ENCODE measurements around the gene ADGRL3. TPM values are rescaled to one million over a fixed set of nuclear protein-coding genes. Genes with fewer than 3 reads are reported as not detected.
"Not testable (repeated sequence)": the region's sequence is repeated elsewhere in the genome, so short reads cannot be mapped to it uniquely, and the experiment has no call there.

Gene ADGRL3
- polyA plus RNA-seq, 3 donors from 2014 or later, result not detected

- DNase-seq; H3K27me3 Mint-ChIP-seq (ENCODE audit: low read depth in 3 of 3); H3K4me3 Mint-ChIP-seq; H3K4me1 Mint-ChIP-seq; H3K27ac Mint-ChIP-seq; H3K36me3 Mint-ChIP-seq: not testable (repeated sequence)
- peaks cover 7 to 20% (median 15%) of the 10 kb centered on the region in 6 donors for H3K9me3 Mint-ChIP-seq
These were observed 172.7 kb downstream of the ADGRL3 start for GRCh38 chr4:61372817-61373216.

GRCh38 chr4:61373901-61374440 lies 173.8 kb downstream of the ADGRL3 start:
- peaks cover 0 to 5% (median 0%) of the 10 kb centered on the region in 3 donors for H3K36me3 Mint-ChIP-seq
- no peak overlapping the region for H3K27ac Mint-ChIP-seq
- H3K4me3 Mint-ChIP-seq, result no peak overlapping the region
- peaks cover 0 to 2% (median 0%) of the 10 kb centered on the region in 3 donors for H3K27me3 Mint-ChIP-seq (ENCODE audit: low read depth in 3 of 3)
- no peak for DNase-seq
- peaks cover 5 to 24% (median 19%) of the 10 kb centered on the region in 6 donors for H3K9me3 Mint-ChIP-seq
- no peaks in the 10 kb centered on the region for H3K4me1 Mint-ChIP-seq

GRCh38 chr4:61374447-61374891 lies 174.3 kb downstream of the ADGRL3 start:
- Mint-ChIP-seq H3K36me3 (peaks cover 0 to 6% (median 0%) of the 10 kb centered on the region in 3 donors), H3K9me3 (peaks cover 5 to 26% (median 19%) of the 10 kb centered on the region in 6 donors), H3K27me3 (ENCODE audit: low read depth in 3 of 3) (peaks cover 0 to 2% (median 0%) of the 10 kb centered on the region in 3 donors), H3K4me3 (no peak overlapping the region), H3K4me1 (no peaks in the 10 kb centered on the region), H3K27ac (no peak overlapping the region)
- no peak for DNase-seq

DNA sequence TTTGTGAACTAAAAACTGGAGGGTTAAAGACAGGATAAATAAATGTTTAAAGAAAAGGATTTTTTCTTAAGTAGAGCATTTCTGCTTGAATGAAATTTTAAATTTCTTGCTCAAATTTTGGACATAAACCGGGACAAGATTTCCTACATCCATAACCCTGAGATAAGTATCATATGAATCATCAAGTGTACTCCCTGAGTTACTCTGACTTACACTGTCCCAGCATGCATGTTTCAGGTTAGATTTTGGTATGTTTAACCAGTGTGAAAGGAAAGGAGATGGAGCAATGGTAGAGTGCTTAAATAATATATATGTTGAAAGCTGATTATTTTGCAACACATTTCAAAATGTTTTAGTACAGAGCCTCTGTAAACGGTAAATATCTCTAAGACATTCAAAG lies 175.2 kb downstream of the ADGRL3 start:
- DNase-seq, result no peak
- Mint-ChIP-seq H3K27ac (no peak overlapping the region), H3K4me3 (no peak overlapping the region), H3K27me3 (ENCODE audit: low read depth in 3 of 3) (peaks cover 0 to 2% (median 0%) of the 10 kb centered on the region in 3 donors), H3K9me3 (peaks cover 5 to 26% (median 19%) of the 10 kb centered on the region in 6 donors), H3K36me3 (peaks cover 0 to 6% (median 0%) of the 10 kb centered on the region in 3 donors), H3K4me1 (no peaks in the 10 kb centered on the region)

- Mint-ChIP-seq H3K27me3 (ENCODE audit: low read depth in 3 of 3) (peaks cover 0 to 2% (median 0%) of the 10 kb centered on the region in 3 donors), H3K4me1 (no peaks in the 10 kb centered on the region), H3K36me3 (peaks cover 0 to 11% (median 0%) of the 10 kb centered on the region in 3 donors), H3K27ac (no peak overlapping the region), H3K9me3 (peaks cover 5 to 34% (median 25%) of the 10 kb centered on the region in 6 donors), H3K4me3 (no peak overlapping the region)
- DNase-seq, result no peak
These were observed 176.2 kb downstream of the ADGRL3 start for GRCh38 chr4:61376301-61376700.

GRCh38 chr4:61379406-61379805 lies 179.3 kb downstream of the ADGRL3 start:
- H3K27me3 Mint-ChIP-seq (ENCODE audit: low read depth in 3 of 3), result peaks cover 0 to 2% (median 0%) of the 10 kb centered on the region in 3 donors
- H3K9me3 Mint-ChIP-seq, result peaks cover 0 to 37% (median 21%) of the 10 kb centered on the region in 6 donors
- H3K27ac Mint-ChIP-seq, result no peak overlapping the region
- no peaks in the 10 kb centered on the region for H3K4me1 Mint-ChIP-seq
- DNase-seq, result no peak
- H3K36me3 Mint-ChIP-seq, result peaks cover 0 to 11% (median 0%) of the 10 kb centered on the region in 3 donors
- no peak overlapping the region for H3K4me3 Mint-ChIP-seq

DNA sequence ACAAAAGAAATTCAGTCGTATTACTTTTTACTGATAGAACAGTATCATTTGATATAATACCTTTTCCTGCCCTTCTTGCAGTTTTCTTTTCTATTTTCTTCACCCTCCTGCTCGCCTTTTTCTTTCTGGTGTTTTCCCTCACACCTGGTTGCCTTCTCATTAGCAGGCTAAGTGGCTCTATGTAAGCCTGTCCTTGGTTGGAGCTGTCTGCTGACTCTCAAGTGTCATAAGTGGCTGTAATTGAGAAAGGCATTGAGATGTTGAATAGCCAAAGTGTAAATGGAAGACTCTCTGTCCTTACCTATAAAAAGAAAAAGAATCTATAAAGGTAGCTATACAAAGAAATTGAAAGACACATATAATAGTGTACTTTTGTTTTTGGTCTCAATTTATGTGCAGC lies 180.7 kb downstream of the ADGRL3 start:
- DNase-seq, result no peak
- Mint-ChIP-seq H3K4me1 (no peaks in the 10 kb centered on the region), H3K27ac (no peak overlapping the region), H3K4me3 (no peak overlapping the region), H3K36me3 (peaks cover 0 to 11% (median 0%) of the 10 kb centered on the region in 3 donors), H3K9me3 (peaks cover 1 to 43% (median 20%) of the 10 kb centered on the region in 6 donors), H3K27me3 (ENCODE audit: low read depth in 3 of 3) (peaks cover 0 to 2% (median 0%) of the 10 kb centered on the region in 3 donors)

- Mint-ChIP-seq H3K9me3 (peaks cover 16 to 47% (median 23%) of the 10 kb centered on the region in 6 donors), H3K36me3 (peaks cover 0 to 13% (median 0%) of the 10 kb centered on the region in 3 donors)
- DNase-seq, result no peak
These were observed 185.1 kb downstream of the ADGRL3 start for GRCh38 chr4:61385256-61385655.

DNA sequence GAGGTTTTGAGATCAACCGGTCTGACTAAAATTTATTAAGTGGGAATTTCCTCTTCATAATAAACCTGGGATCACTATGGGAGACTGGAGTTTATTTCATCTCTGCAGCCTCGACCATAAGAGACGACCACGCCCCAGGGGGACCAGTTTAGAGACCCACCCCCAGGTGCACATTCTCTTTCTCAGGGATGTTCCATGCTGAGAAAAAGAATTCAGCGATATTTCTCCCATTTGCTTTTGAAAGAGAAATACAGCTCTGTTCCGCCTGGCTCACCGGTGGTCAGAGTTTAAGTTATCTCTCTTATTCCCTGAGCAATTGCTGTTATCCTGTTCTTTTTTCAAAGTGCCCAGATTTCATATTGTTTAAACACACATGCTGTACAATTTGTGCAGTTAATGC lies 187.2 kb downstream of the ADGRL3 start:
- H3K4me1 Mint-ChIP-seq; DNase-seq; H3K4me3 Mint-ChIP-seq; H3K27ac Mint-ChIP-seq; H3K27me3 Mint-ChIP-seq (ENCODE audit: low read depth in 3 of 3); H3K36me3 Mint-ChIP-seq: not testable (repeated sequence)
- peaks cover 11 to 50% (median 20%) of the 10 kb centered on the region in 6 donors for H3K9me3 Mint-ChIP-seq

More at GRCh38 chr4:61385256-61385655, 185.1 kb downstream of the ADGRL3 start:
- no peak overlapping the region for H3K4me3 Mint-ChIP-seq
- H3K27ac Mint-ChIP-seq, result no peak overlapping the region
- no peaks in the 10 kb centered on the region for H3K27me3 Mint-ChIP-seq (ENCODE audit: low read depth in 3 of 3)
- H3K4me1 Mint-ChIP-seq, result no peaks in the 10 kb centered on the region

- peaks cover 0 to 8% (median 4%) of the 10 kb centered on the region in 3 donors for H3K36me3 Mint-ChIP-seq
- no peak overlapping the region for H3K27ac Mint-ChIP-seq
- H3K4me1 Mint-ChIP-seq, result no peaks in the 10 kb centered on the region
- DNase-seq, result no peak
- H3K27me3 Mint-ChIP-seq (ENCODE audit: low read depth in 3 of 3), result no peaks in the 10 kb centered on the region
- H3K4me3 Mint-ChIP-seq, result no peak overlapping the region
- peaks cover 14 to 52% (median 23%) of the 10 kb centered on the region in 6 donors for H3K9me3 Mint-ChIP-seq
These were observed 189.5 kb downstream of the ADGRL3 start for GRCh38 chr4:61389640-61390039.

DNA sequence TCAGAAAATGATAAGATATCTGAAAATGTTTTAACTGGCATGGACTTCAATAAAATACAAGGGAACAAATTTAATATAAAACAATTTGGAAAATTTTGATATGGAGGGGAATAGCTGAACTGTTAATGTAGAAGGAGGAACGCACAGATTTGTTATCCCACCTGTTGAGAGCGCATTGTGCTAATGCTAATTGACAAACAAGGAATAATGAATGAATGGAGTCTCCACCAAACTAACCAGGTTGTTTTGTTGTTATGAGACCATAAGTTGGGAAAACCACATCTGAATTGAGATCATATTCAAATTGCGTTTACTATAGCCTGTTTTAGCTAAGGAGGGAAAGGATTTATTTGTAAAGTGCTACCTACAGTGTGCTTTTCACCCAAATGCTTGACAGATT lies 195.6 kb downstream of the ADGRL3 start:
- peaks cover 0 to 3% (median 0%) of the 10 kb centered on the region in 3 donors for H3K36me3 Mint-ChIP-seq
- peaks cover 0 to 4% (median 0%) of the 10 kb centered on the region in 3 donors for H3K27me3 Mint-ChIP-seq (ENCODE audit: low read depth in 3 of 3)
- H3K9me3 Mint-ChIP-seq, result peaks cover 8 to 42% (median 21%) of the 10 kb centered on the region in 6 donors
- H3K4me1 Mint-ChIP-seq, result no peaks in the 10 kb centered on the region
- DNase-seq, result no peak
- no peak overlapping the region for H3K4me3 Mint-ChIP-seq
- H3K27ac Mint-ChIP-seq, result no peak overlapping the region

DNA sequence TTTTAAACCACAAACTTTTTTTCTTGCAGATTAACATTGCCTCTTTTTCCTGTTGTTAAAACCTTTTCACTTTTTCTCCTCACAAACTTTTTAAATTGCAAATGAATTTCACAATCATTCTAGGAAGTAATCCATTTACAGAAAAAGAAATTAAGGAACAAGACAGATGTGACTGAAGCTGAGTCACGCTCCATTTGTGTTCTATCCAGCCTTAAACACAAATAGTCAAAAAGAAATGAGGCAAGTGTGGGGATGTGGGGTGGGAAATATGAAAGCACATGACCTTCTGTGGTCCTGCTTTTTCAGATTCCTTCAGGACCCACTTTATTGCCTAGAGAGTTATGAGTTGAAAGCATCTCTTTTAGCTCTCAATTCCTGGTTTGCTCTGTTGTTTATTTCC lies 197.0 kb downstream of the ADGRL3 start:
- Mint-ChIP-seq H3K9me3 (peaks cover 5 to 37% (median 17%) of the 10 kb centered on the region in 6 donors), H3K4me3 (no peak overlapping the region), H3K36me3 (no peaks in the 10 kb centered on the region), H3K4me1 (no peaks in the 10 kb centered on the region), H3K27me3 (ENCODE audit: low read depth in 3 of 3) (peaks cover 0 to 4% (median 0%) of the 10 kb centered on the region in 3 donors), H3K27ac (no peak overlapping the region)
- DNase-seq, result no peak

- no peaks in the 10 kb centered on the region for H3K4me1 Mint-ChIP-seq
- H3K27ac Mint-ChIP-seq, result no peak overlapping the region
- H3K27me3 Mint-ChIP-seq (ENCODE audit: low read depth in 3 of 3), result peaks cover 0 to 4% (median 0%) of the 10 kb centered on the region in 3 donors
- no peaks in the 10 kb centered on the region for H3K36me3 Mint-ChIP-seq
- no peak overlapping the region for H3K4me3 Mint-ChIP-seq
- H3K9me3 Mint-ChIP-seq, result peaks cover 5 to 19% (median 16%) of the 10 kb centered on the region in 6 donors
- no peak for DNase-seq
These were observed 200.4 kb downstream of the ADGRL3 start for GRCh38 chr4:61400439-61401038.

- Mint-ChIP-seq H3K36me3 (no peaks in the 10 kb centered on the region), H3K4me3 (no peak overlapping the region)
These were observed 201.6 kb downstream of the ADGRL3 start for GRCh38 chr4:61401771-61402170.

More at GRCh38 chr4:61401771-61402170, 201.6 kb downstream of the ADGRL3 start:
- peaks cover 5 to 24% (median 16%) of the 10 kb centered on the region in 6 donors for H3K9me3 Mint-ChIP-seq
- no peak for DNase-seq
- no peaks in the 10 kb centered on the region for H3K4me1 Mint-ChIP-seq
- no peak overlapping the region for H3K27ac Mint-ChIP-seq
- H3K27me3 Mint-ChIP-seq (ENCODE audit: low read depth in 3 of 3), result peaks cover 0 to 2% (median 0%) of the 10 kb centered on the region in 3 donors

Measured in immature natural killer cell (primary cell).